ENCODE results near the gene KRTAP25-1. TPM values are rescaled to one million over a fixed set of nuclear protein-coding genes. Genes with fewer than 3 reads are reported as not detected.

Gene KRTAP25-1
- total and polyA plus RNA-seq, 2 of the 4 experiments (the other 2 are of a cell fraction), result not detected

DNA sequence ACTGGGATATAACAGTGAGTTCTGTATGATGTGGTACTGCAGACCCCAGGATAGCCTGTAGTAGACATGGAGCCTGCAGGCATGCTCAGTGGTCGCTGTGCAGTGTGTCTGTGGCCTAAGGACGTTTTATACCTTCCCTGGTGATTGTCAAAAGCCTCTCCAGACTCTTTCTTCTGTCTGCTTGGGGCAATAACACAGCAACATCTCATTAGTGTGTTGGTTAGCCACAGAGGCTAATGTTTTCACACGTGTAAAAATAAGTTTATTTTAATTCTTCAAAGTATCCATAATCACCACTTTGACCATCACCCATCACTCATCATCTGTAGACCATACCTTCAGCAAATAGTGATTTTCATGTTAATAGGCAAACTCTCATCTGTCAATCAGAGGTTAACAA, 6.5 kb downstream of the KRTAP25-1 start, which contains the start of gene KRTAP24-1:
Gene KRTAP24-1, minus strand, starts transcription at position 101 of the 400 bp plus-strand sequence. Its CDS starts 18 bp downstream, at position 83.
- CTCF ChIA-PET, result no interaction called here
- no peaks in the 10 kb centered on the region for H3K9me1 ChIP-seq (ENCODE audit: insufficient read depth, low read length)
- no peak within 1 kb of the TSS for H3K23ac ChIP-seq (ENCODE audit: low read depth, low read length)
- no peak within 1 kb of the TSS for H3K56ac ChIP-seq (ENCODE audit: extremely low read depth, insufficient read depth, low read length)
- H3K79me1 ChIP-seq (ENCODE audit: low read depth in 1 of 2, low read length in 2 of 2), result no peaks in the 10 kb centered on the region
- H4K8ac ChIP-seq (ENCODE audit: low read depth in 2 of 2, low read length in 2 of 2), result no peak within 1 kb of the TSS
- no peak within 1 kb of the TSS for H4K91ac ChIP-seq (ENCODE audit: insufficient read depth, low read depth, low read length)
- in situ Hi-C loops (cut with MboI; ENCODE audit: low sequenced_read_pairs), result no loop called here
- H2BK20ac ChIP-seq (ENCODE audit: low read depth, low read length), result no peak within 1 kb of the TSS
- no peak within 1 kb of the TSS for H2BK5ac ChIP-seq (ENCODE audit: low read depth, low read length, poor library complexity, severe bottlenecking)
- no peaks in the 10 kb centered on the region for H3K27me3 ChIP-seq (ENCODE audit: control insufficient read depth, insufficient read depth, low read length)
- no peak within 1 kb of the TSS for H2AFZ ChIP-seq (replicated peaks; ENCODE audit: low read length, poor library complexity)
- H3K9ac ChIP-seq (ENCODE audit: low read depth, low read length), result no peak within 1 kb of the TSS
- H3K4ac ChIP-seq (ENCODE audit: low read depth, low read length), result no peak within 1 kb of the TSS
- H3K36me3 ChIP-seq (ENCODE audit: control insufficient read depth, insufficient read depth, low read length), result no peaks in the 10 kb centered on the region
- H2AK9ac ChIP-seq (replicated peaks; ENCODE audit: low read depth, low read length, poor library complexity), result no peak within 1 kb of the TSS
- H3K4me3 ChIP-seq (ENCODE audit: insufficient read depth, low read depth, low read length), result no peak within 1 kb of the TSS
- ATAC-seq (ENCODE audit: low read depth), result no peak
- H3K4me1 ChIP-seq (ENCODE audit: control insufficient read depth, insufficient read depth, low read length), result no peaks in the 10 kb centered on the region
- H4K5ac ChIP-seq (ENCODE audit: low read depth, low read length), result no peak within 1 kb of the TSS
- BruUV-seq (replicated peaks), result no TSS peak
- no peak within 1 kb of the TSS for H3K18ac ChIP-seq (ENCODE audit: low read depth, low read length)
- no peak for TF ChIP-seq BHLHE40 (IDR thresholded peaks at IDR 0.05; ENCODE audit: low read depth, low read length)
- TF ChIP-seq NFE2L2 (IDR thresholded peaks at IDR 0.05; ENCODE audit: low read depth, low read length), result no peak
- no peak for TF ChIP-seq POLR2A (IDR thresholded peaks at IDR 0.05; ENCODE audit: low read depth, low read length)
- TF ChIP-seq USF2 (IDR thresholded peaks at IDR 0.05; ENCODE audit: low read depth, low read length), result no peak
- TF ChIP-seq CEBPB (IDR thresholded peaks at IDR 0.05; ENCODE audit: low read depth, low read length), result no peak
- no peak for TF ChIP-seq MXI1 (IDR thresholded peaks at IDR 0.05; ENCODE audit: borderline replicate concordance, low read depth, low read length)
- H3K4me2 ChIP-seq (ENCODE audit: low read depth, low read length), result no peak within 1 kb of the TSS
- H3K27ac ChIP-seq (ENCODE audit: insufficient read depth, low read length), result no peak within 1 kb of the TSS
- dilution Hi-C loops (cut with HindIII; ENCODE audit: low sequenced_read_pairs, unreplicated experiment), result no loop called here
- no peaks in the 10 kb centered on the region for H4K20me1 ChIP-seq (ENCODE audit: insufficient read depth, low read length)
- H3K14ac ChIP-seq (replicated peaks; ENCODE audit: low read depth, low read length), result no peak within 1 kb of the TSS
- H3K9me3 ChIP-seq (ENCODE audit: control insufficient read depth, insufficient read depth, low read length), result peaks cover 5% of the 10 kb centered on the region; the same call in 1 of the 2 replicates
- WGBS, 2 experiments (ENCODE audit: extremely low coverage in 2 of 2, insufficient read length in 1 of 2), result no CpG with 5 or more reads among the region's 3 CpGs
- no peak within 1 kb of the TSS for H2AK5ac ChIP-seq (ENCODE audit: low read depth, low read length)
- POLR2A ChIA-PET (ENCODE audit: unreplicated experiment), result no interaction called here
- no peak within 1 kb of the TSS for H2BK120ac ChIP-seq (ENCODE audit: low read depth, low read length)
- no peak for DNase-seq
- intact Hi-C loops (cut with micrococcal nuclease), result no loop called here
- H2BK15ac ChIP-seq (ENCODE audit: low read depth, low read length), result no peak within 1 kb of the TSS

Measured in IMR-90 (cell line).